Natural killer cell treated with Interleukin-12 subunit alpha and Interleukin-12 subunit beta and Interleukin-15 and Interleukin-18, amount 100 ng/mL, for 72 hours (primary cell): ENCODE results near the gene RNF113B. TPM values are rescaled to one million over a fixed set of nuclear protein-coding genes. Genes with fewer than 3 reads are reported as not detected.

ENCODE experiments used
- ATAC-seq, 2 donors: fragments of 150-1000 bp; cut with Tn5 transposase in 1 of 2; sonication (Bioruptor Pico), chemical (Tn5 transposase) in 1 of 2; 2 replicates each; pipeline ENCODE4 v1.10.0; 2021
- DNase-seq: peaks from one replicate; pipeline ENCODE4 v3.0.0; 2022; ENCODE audit warnings: low spot score
- H3K27ac Mint-ChIP-seq, 2 donors: 1 replicate in 1 of 2; 2 replicates in 1 of 2; pipeline ENCODE4 v1.8.0; 2022; ENCODE audit warnings: mixed read lengths in 2 of 2, mild to moderate bottlenecking in 1 of 2, moderate library complexity in 1 of 2
- H3K27me3 Mint-ChIP-seq, 2 donors: 1 replicate in 1 of 2; 2 replicates in 1 of 2; pipeline ENCODE4 v1.8.0; 2022; ENCODE audit warnings: mixed read lengths in 2 of 2
- H3K36me3 Mint-ChIP-seq: one replicate; pipeline ENCODE4 v1.8.0; 2022; ENCODE audit warnings: mixed read lengths
- H3K4me1 Mint-ChIP-seq, 2 donors: 1 replicate in 1 of 2; 2 replicates in 1 of 2; pipeline ENCODE4 v1.8.0; 2022; ENCODE audit warnings: low read depth in 2 of 2, mixed read lengths in 2 of 2, mild to moderate bottlenecking in 1 of 2
- H3K4me3 Mint-ChIP-seq: one replicate; pipeline ENCODE4 v1.8.0; 2022; ENCODE audit warnings: mixed read lengths
- H3K9me3 Mint-ChIP-seq: 2 replicates; pipeline ENCODE4 v1.8.0; 2022; ENCODE audit warnings: mixed read lengths
- total RNA-seq, 2 donors: library from RNA; stranded (reverse); gene quantifications; one replicate each; pipeline ENCODE4 v1.2.3, GENCODE V29; 2022

Gene RNF113B
- total RNA-seq, 2 donors from 2014 or later: not detected

- Mint-ChIP-seq H3K4me1 (no peaks in the 10 kb centered on the region), H3K27me3 (peaks cover 11 to 21% of the 10 kb centered on the region in 2 donors), H3K9me3 (no peaks in the 10 kb centered on the region), H3K36me3 (no peaks in the 10 kb centered on the region), H3K27ac (no peak overlapping the region), H3K4me3 (no peak overlapping the region)
- ATAC-seq (no peak), DNase-seq (no peak)
Observed at GRCh38 chr13:98175823-98176222, 1.2 kb downstream of the RNF113B start.

- Mint-ChIP-seq H3K27me3 (peaks cover 11 to 17% of the 10 kb centered on the region in 2 donors), H3K4me3 (no peak overlapping the region), H3K27ac (no peak overlapping the region), H3K36me3 (no peaks in the 10 kb centered on the region), H3K9me3 (no peaks in the 10 kb centered on the region), H3K4me1 (no peaks in the 10 kb centered on the region)
- ATAC-seq: no peak
- no peak for DNase-seq
Observed at GRCh38 chr13:98175043-98175442, 2.0 kb downstream of the RNF113B start.

- no peaks in the 10 kb centered on the region for H3K4me1 Mint-ChIP-seq
- H3K9me3 Mint-ChIP-seq: no peaks in the 10 kb centered on the region
- H3K4me3 Mint-ChIP-seq: no peak overlapping the region
- ATAC-seq (no peak), DNase-seq (no peak)
- no peak overlapping the region for H3K27ac Mint-ChIP-seq
- H3K27me3 Mint-ChIP-seq: peaks cover 12 to 17% of the 10 kb centered on the region in 2 donors
- H3K36me3 Mint-ChIP-seq: no peaks in the 10 kb centered on the region
Observed at GRCh38 chr13:98174307-98174706, 2.8 kb downstream of the RNF113B start.

DNA sequence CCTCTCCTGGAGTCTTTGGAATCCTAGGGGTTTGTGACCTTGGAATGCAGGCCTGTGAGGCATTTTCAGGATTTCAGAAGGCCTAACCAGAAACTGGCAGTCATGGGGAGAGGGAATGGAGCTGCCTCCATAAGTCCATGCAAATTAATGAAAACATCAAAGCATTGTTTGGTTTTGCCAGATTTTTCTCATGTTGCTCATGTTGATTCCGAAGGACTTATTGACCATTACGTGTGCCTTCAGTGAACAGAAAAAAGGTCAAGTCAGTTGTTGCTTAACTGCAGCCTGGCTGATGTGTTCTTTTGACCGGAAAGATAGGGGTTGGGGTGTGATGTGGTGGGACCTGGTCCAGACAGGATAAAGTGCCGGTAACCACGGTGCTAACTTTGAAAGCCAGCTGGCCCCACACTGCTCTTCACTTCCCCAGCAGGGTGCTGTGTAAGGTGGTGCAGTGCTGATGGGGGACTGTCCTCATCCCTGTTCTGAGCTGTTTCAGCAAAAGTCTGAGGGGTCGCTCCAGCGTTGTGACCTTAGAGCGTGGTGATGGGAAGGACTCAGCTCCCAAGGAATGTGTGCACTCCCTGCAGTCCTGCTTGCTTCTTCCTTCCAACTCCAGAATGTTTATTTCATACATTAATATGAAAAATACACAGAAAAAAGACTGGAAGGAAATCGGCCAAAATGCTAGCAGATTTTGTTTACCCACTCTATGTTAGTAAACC, 3.5 kb downstream of the RNF113B start:
- DNase-seq: no peak
- Mint-ChIP-seq H3K4me1 (no peaks in the 10 kb centered on the region), H3K27ac (no peak overlapping the region), H3K4me3 (no peak overlapping the region), H3K27me3 (peaks cover 16 to 17% of the 10 kb centered on the region in 2 donors), H3K36me3 (no peaks in the 10 kb centered on the region), H3K9me3 (no peaks in the 10 kb centered on the region)
- ATAC-seq: peak in 1 of 2 donors; percentile 48

- no peaks in the 10 kb centered on the region for H3K4me1 Mint-ChIP-seq
- DNase-seq (no peak), ATAC-seq (no peak)
- H3K27me3 Mint-ChIP-seq: peaks cover 17 to 18% of the 10 kb centered on the region in 2 donors
- H3K4me3 Mint-ChIP-seq: no peak overlapping the region
- no peak overlapping the region for H3K27ac Mint-ChIP-seq
- no peaks in the 10 kb centered on the region for H3K9me3 Mint-ChIP-seq
- no peaks in the 10 kb centered on the region for H3K36me3 Mint-ChIP-seq
Observed at GRCh38 chr13:98172590-98173422, 4.3 kb downstream of the RNF113B start.

DNA sequence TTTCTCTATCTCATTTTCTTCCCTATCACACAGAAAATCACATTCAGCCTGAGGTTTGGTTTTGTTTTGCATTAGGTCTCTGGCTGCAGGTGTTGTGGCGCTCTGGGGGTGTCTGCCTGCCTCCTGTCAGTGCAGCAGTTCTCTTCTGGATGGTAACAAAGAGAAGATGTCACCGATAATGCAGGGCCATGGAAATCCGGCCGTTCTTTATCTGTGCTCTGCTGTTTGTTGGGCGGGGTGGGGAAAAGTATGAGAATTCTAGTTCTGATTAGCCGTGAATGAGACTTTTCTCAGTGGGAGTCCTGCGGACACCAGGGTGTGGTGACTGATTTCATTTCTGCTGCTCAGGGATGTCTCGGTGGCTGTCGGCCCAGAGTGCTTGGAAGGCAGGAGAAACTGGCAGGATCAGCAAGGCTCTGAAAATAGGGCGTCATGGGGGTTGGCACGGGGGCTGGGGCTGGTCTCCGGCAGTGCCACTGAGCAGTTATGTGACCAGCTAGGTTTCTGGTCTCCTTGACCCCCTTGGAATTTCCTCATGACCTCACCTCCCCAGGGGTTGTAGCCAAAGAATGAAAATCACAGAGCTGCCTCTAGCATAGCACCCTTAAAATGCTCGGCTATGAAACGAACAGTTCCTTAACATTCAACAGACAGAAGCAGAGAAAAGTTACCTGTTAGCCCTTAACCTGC, 5.0 kb downstream of the RNF113B start:
- no peaks in the 10 kb centered on the region for H3K9me3 Mint-ChIP-seq
- no peaks in the 10 kb centered on the region for H3K36me3 Mint-ChIP-seq
- peaks cover 17 to 18% of the 10 kb centered on the region in 2 donors for H3K27me3 Mint-ChIP-seq
- no peak overlapping the region for H3K4me3 Mint-ChIP-seq
- H3K4me1 Mint-ChIP-seq: no peaks in the 10 kb centered on the region
- ATAC-seq (peak in 1 of 2 donors; percentile 37), DNase-seq (no peak)
- no peak overlapping the region for H3K27ac Mint-ChIP-seq

- no peak for DNase-seq
- no peak overlapping the region for H3K27ac Mint-ChIP-seq
- no peak for ATAC-seq
- no peak overlapping the region for H3K4me3 Mint-ChIP-seq
- H3K4me1 Mint-ChIP-seq: no peaks in the 10 kb centered on the region
- H3K36me3 Mint-ChIP-seq: no peaks in the 10 kb centered on the region
- no peaks in the 10 kb centered on the region for H3K9me3 Mint-ChIP-seq
- H3K27me3 Mint-ChIP-seq: peaks cover 17 to 18% of the 10 kb centered on the region in 2 donors
Observed at GRCh38 chr13:98169331-98169730, 7.7 kb downstream of the RNF113B start.

DNA sequence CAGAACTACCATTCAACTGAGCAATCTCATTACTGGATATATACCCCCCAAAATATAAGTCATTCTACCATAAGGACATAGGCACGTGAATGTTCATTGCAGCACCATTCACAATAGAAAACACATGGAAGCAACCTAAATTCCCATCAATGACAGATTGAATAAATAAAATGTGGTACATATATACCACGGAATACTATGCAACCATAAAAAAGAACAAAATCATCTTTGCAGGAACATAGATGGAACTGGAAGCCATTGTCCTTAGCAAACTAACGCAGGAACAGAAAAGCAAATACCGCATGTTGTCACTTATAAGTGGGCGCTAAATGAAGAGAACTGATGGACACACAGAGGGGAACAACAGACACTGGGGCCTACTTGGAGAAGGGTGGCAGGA, 14.1 kb downstream of the RNF113B start:
- no peak overlapping the region for H3K27ac Mint-ChIP-seq
- no peak for ATAC-seq

DNA sequence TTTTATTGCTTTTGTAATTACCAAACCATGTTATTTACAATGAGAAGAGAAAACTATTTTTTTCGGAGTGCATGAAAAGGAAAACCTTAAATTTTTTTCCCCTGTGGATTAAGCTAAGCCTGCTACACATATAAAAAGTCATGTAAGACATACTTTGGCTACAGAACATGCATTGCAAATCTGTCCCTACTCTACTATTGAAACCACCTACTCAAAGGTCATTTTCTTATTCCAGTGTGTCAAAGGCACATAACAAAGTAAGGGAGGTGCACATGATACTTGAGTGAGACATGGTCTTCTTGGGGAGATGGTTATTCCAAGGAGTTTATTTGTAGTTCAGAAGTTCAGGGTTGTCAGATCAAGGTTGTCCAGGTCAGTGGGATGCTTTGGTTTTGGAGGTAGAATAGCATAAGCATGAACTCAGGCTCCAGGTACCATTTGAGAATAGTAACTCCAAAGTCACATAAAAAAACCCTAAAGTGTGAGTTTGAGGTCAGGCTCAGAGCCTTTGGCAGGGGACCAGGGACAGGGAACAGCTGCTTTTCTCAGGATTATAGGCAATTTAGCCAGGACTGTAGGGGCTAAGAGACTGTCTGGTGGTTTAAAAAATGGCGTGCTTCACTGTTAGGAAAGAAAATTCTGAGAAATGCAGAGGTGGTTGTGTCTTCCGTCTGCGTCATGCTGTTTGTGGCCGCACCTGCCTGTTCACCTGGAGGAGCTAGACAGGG, 18.7 kb downstream of the RNF113B start:
- H3K27me3 Mint-ChIP-seq: peaks cover 7 to 17% of the 10 kb centered on the region in 2 donors
- H3K27ac Mint-ChIP-seq: no peak overlapping the region
- no peak overlapping the region for H3K4me3 Mint-ChIP-seq

More for the DNA sequence above, 14.1 kb downstream of the RNF113B start:
- Mint-ChIP-seq H3K4me3 (no peak overlapping the region), H3K4me1 (no peaks in the 10 kb centered on the region), H3K27me3 (no peaks in the 10 kb centered on the region), H3K9me3 (no peaks in the 10 kb centered on the region), H3K36me3 (no peaks in the 10 kb centered on the region)
- no peak for DNase-seq

GRCh38 chr13:98157609-98158008, 19.5 kb downstream of the RNF113B start:
- Mint-ChIP-seq H3K27ac (no peak overlapping the region), H3K4me1 (no peaks in the 10 kb centered on the region), H3K4me3 (no peak overlapping the region), H3K9me3 (no peaks in the 10 kb centered on the region), H3K27me3 (peaks cover 12 to 21% of the 10 kb centered on the region in 2 donors), H3K36me3 (no peaks in the 10 kb centered on the region)
- DNase-seq: no peak
- no peak for ATAC-seq

More for the DNA sequence above, 18.7 kb downstream of the RNF113B start:
- ATAC-seq: no peak
- no peaks in the 10 kb centered on the region for H3K36me3 Mint-ChIP-seq
- no peaks in the 10 kb centered on the region for H3K4me1 Mint-ChIP-seq
- H3K9me3 Mint-ChIP-seq: no peaks in the 10 kb centered on the region
- no peak for DNase-seq

DNA sequence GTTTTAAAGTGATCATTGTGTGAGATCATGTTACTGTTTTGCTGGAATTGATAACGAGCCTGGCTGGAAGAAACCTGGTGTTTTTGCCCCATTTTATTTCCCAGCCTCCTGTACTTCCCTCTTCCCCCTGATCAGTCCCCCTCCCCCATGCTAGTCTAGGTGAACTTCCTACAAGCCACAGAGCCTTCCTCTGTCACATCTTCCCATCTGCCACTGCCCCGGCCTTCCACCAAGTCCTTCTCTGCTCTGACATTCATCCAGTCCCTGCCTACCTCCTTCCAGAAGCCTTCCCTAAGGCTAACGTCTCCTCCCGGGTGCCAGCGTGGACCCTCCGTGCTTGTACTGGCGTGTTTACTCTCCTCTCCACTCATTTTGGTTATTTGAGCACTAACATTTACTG, 19.9 kb downstream of the RNF113B start:
- Mint-ChIP-seq H3K36me3 (no peaks in the 10 kb centered on the region), H3K9me3 (no peaks in the 10 kb centered on the region), H3K4me1 (no peaks in the 10 kb centered on the region), H3K27ac (no peak overlapping the region), H3K4me3 (no peak overlapping the region), H3K27me3 (peaks cover 12 to 23% of the 10 kb centered on the region in 2 donors)
- DNase-seq: no peak
- no peak for ATAC-seq

GRCh38 chr13:98156259-98156658, 20.8 kb downstream of the RNF113B start:
- Mint-ChIP-seq H3K9me3 (no peaks in the 10 kb centered on the region), H3K27me3 (peaks cover 18 to 23% of the 10 kb centered on the region in 2 donors), H3K4me1 (no peaks in the 10 kb centered on the region), H3K27ac (no peak overlapping the region), H3K36me3 (no peaks in the 10 kb centered on the region), H3K4me3 (no peak overlapping the region)
- no peak for DNase-seq
- no peak for ATAC-seq

- Mint-ChIP-seq H3K36me3 (no peaks in the 10 kb centered on the region), H3K4me3 (no peak overlapping the region), H3K4me1 (no peaks in the 10 kb centered on the region), H3K9me3 (no peaks in the 10 kb centered on the region), H3K27ac (no peak overlapping the region), H3K27me3 (peaks cover 21 to 23% of the 10 kb centered on the region in 2 donors)
- no peak for ATAC-seq
- no peak for DNase-seq
Observed at GRCh38 chr13:98155475-98156109, 21.5 kb downstream of the RNF113B start.
